Endothelial cell (in vitro differentiated cells): ENCODE results near the gene USP8. TPM values are rescaled to one million over a fixed set of nuclear protein-coding genes. Genes with fewer than 3 reads are reported as not detected.

ENCODE experiments used
- DNase-seq: peaks from one replicate; pipeline ENCODE4 v3.0.0; 2021; ENCODE audit warnings: low spot score
- H3K27ac Mint-ChIP-seq: one replicate; pipeline ENCODE4 v1.8.0; 2021; ENCODE audit warnings: mixed read lengths, inconsistent platforms; ENCODE audit not compliant: unreplicated experiment
- H3K27me3 Mint-ChIP-seq: one replicate; pipeline ENCODE4 v1.8.0; 2021; ENCODE audit warnings: mild to moderate bottlenecking, moderate library complexity, mixed read lengths, inconsistent platforms; ENCODE audit not compliant: unreplicated experiment
- H3K36me3 Mint-ChIP-seq: one replicate; pipeline ENCODE4 v1.8.0; 2021; ENCODE audit warnings: mild to moderate bottlenecking, low read depth, mixed read lengths, inconsistent platforms; ENCODE audit not compliant: unreplicated experiment
- H3K4me1 Mint-ChIP-seq: one replicate; pipeline ENCODE4 v1.8.0; 2021; ENCODE audit warnings: mild to moderate bottlenecking, mixed read lengths, inconsistent platforms; ENCODE audit not compliant: unreplicated experiment
- H3K4me3 Mint-ChIP-seq: one replicate; pipeline ENCODE4 v1.8.0; 2021; ENCODE audit warnings: mild to moderate bottlenecking, mixed read lengths, inconsistent platforms; ENCODE audit not compliant: unreplicated experiment
- H3K9me3 Mint-ChIP-seq: one replicate; pipeline ENCODE4 v1.8.0; 2021; ENCODE audit warnings: mixed read lengths, inconsistent platforms; ENCODE audit not compliant: unreplicated experiment
- CTCF ChIP-seq: fragments of 200-600 bp; sonication (generic); IDR thresholded peaks from one replicate; pipeline ENCODE4 v1.5.0; 2021; ENCODE audit warnings: antibody characterized with exemption; ENCODE audit not compliant: unreplicated experiment
- total RNA-seq: library from RNA; stranded (reverse); fragmentation: NEBNext Ultra II Directional; extraction: Animal tissue kit (Norgen Biotek cat#: 25700); gene quantifications from one replicate; pipeline ENCODE4 v1.2.1, GENCODE V29; 2021; ENCODE audit not compliant: unreplicated experiment

The USP8 gene
- total RNA-seq, 1 donor from 2014 or later: 50.4 TPM

GRCh38 chr15:50562735-50563640 is 138.8 kb downstream of the USP8 start:
- Mint-ChIP-seq H3K36me3 (peaks cover 4% of the 10 kb centered on the region), H3K4me1 (no peaks in the 10 kb centered on the region), H3K4me3 (no peak overlapping the region), H3K9me3 (no peaks in the 10 kb centered on the region), H3K27me3 (no peaks in the 10 kb centered on the region), H3K27ac (no peak overlapping the region)
- DNase-seq: no peak
- no peak for TF ChIP-seq CTCF

- TF ChIP-seq CTCF: no peak
- Mint-ChIP-seq H3K4me1 (no peaks in the 10 kb centered on the region), H3K27ac (no peak overlapping the region), H3K4me3 (no peak overlapping the region), H3K9me3 (no peaks in the 10 kb centered on the region), H3K27me3 (no peaks in the 10 kb centered on the region), H3K36me3 (peaks cover 4% of the 10 kb centered on the region)
- no peak for DNase-seq
These were observed 139.6 kb downstream of the USP8 start for GRCh38 chr15:50563756-50564155.

Other genes starting within 250 kb of the USP8 start
- 0.51 TPM for gene SLC27A2, start 242.2 kb upstream of the USP8 start, total RNA-seq
- not detected for gene HDC, start 158.7 kb upstream of the USP8 start, total RNA-seq
- gene GABPB1, start 69.2 kb upstream of the USP8 start, total RNA-seq: 58.5 TPM
- 0.92 TPM for gene USP50, start 122.3 kb downstream of the USP8 start, total RNA-seq